HepG2 (cell line): ENCODE results near the gene KAT6B.

Source experiments
- CENPT ChIP-seq: sonication (generic); formaldehyde crosslinking; IDR thresholded peaks from 2 replicates; pipeline ENCODE4 v1.8.0; 2022; ENCODE audit warnings: low read depth, mild to moderate bottlenecking, moderate library complexity, missing genetic modification reagents
- MAF1 ChIP-seq: sonication (generic); formaldehyde crosslinking; IDR thresholded peaks from 2 replicates; pipeline ENCODE4 v1.5.0; 2020; ENCODE audit warnings: missing genetic modification reagents, borderline replicate concordance
- PHF5A ChIP-seq: IDR thresholded peaks from one replicate; pipeline ENCODE4 v1.6.1; 2018; ENCODE audit warnings: low read depth, missing genetic modification reagents; ENCODE audit not compliant: unreplicated experiment
- ZNF431 ChIP-seq: sonication (generic); formaldehyde crosslinking; IDR thresholded peaks from 2 replicates; pipeline ENCODE4 v1.9.0; 2022; ENCODE audit warnings: missing genetic modification reagents, low read depth, mild to moderate bottlenecking, borderline replicate concordance
- ZSCAN29 ChIP-seq: sonication (generic); formaldehyde crosslinking; conservative IDR thresholded peaks from 2 replicates; pipeline ENCODE4 v1.4.0; 2020; ENCODE audit warnings: mild to moderate bottlenecking, missing genetic modification reagents
- TF ChIP-seq, protein P1 (sequence below): sonication (generic); formaldehyde crosslinking; IDR thresholded peaks from 2 replicates; pipeline ENCODE4 v1.8.1; 2022; ENCODE audit warnings: low read depth, mild to moderate bottlenecking, missing genetic modification reagents

DNA sequence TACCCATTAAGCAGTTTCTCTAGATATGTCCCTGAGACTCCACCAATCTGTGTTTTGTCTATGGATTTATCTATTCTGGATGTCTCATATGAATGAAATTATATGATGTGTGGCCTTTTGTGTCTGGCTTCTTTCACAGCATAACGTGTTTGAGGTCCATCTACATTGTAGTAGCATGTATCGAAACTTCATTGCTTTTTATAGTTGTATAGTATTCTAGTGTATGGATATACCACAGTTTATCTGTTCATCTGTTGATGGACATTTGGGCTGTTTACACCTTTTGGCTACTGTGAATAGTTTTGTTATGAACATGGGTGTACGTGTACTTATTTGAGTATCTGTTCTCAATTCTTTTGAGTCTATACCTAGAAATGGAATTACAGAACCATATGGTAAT lies 9.6 kb downstream of the KAT6B start:
- TF ChIP-seq PHF5A (CRISPR knock-in tag) = no peak
- TF ChIP-seq CENPT (CRISPR knock-in tag) = no peak
- no peak for TF ChIP-seq ZSCAN29 (CRISPR knock-in tag)
- TF ChIP-seq, protein P1, sequence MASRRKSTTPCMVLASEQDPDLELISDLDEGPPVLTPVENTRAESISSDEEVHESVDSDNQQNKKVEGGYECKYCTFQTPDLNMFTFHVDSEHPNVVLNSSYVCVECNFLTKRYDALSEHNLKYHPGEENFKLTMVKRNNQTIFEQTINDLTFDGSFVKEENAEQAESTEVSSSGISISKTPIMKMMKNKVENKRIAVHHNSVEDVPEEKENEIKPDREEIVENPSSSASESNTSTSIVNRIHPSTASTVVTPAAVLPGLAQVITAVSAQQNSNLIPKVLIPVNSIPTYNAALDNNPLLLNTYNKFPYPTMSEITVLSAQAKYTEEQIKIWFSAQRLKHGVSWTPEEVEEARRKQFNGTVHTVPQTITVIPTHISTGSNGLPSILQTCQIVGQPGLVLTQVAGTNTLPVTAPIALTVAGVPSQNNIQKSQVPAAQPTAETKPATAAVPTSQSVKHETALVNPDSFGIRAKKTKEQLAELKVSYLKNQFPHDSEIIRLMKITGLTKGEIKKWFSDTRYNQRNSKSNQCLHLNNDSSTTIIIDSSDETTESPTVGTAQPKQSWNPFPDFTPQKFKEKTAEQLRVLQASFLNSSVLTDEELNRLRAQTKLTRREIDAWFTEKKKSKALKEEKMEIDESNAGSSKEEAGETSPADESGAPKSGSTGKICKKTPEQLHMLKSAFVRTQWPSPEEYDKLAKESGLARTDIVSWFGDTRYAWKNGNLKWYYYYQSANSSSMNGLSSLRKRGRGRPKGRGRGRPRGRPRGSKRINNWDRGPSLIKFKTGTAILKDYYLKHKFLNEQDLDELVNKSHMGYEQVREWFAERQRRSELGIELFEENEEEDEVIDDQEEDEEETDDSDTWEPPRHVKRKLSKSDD (CRISPR knock-in tag) = no peak
- no peak for TF ChIP-seq MAF1 (CRISPR knock-in tag)
- no peak for TF ChIP-seq ZNF431 (CRISPR knock-in tag)
